ENCODE measurements around the gene RNASEL.

- TF ChIP-seq, protein P1, sequence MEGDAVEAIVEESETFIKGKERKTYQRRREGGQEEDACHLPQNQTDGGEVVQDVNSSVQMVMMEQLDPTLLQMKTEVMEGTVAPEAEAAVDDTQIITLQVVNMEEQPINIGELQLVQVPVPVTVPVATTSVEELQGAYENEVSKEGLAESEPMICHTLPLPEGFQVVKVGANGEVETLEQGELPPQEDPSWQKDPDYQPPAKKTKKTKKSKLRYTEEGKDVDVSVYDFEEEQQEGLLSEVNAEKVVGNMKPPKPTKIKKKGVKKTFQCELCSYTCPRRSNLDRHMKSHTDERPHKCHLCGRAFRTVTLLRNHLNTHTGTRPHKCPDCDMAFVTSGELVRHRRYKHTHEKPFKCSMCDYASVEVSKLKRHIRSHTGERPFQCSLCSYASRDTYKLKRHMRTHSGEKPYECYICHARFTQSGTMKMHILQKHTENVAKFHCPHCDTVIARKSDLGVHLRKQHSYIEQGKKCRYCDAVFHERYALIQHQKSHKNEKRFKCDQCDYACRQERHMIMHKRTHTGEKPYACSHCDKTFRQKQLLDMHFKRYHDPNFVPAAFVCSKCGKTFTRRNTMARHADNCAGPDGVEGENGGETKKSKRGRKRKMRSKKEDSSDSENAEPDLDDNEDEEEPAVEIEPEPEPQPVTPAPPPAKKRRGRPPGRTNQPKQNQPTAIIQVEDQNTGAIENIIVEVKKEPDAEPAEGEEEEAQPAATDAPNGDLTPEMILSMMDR (IDR thresholded peaks at IDR 0.05; ENCODE audit: low read length) = no peak
- TF ChIP-seq EZH2 (IDR thresholded peaks at IDR 0.05; ENCODE audit: borderline replicate concordance, low read length) = no peak
These were observed 4.3 kb downstream of the RNASEL start for GRCh38 chr1:182584746-182585145.

Measured in OCI-LY1 (cell line).